GM23338 (cell line): ENCODE data around the gene BTBD3. TPM values are rescaled to one million over a fixed set of nuclear protein-coding genes. Genes with fewer than 3 reads are reported as not detected.

ENCODE experiments used
- ATAC-seq: fragments of 200-7000 bp; cut with Tn5 transposase; 3 replicates; pipeline ENCODE4 v1.9.1; 2020
- DNase-seq: peaks from one replicate; pipeline ENCODE4 v3.0.0-alpha.2; 2015; ENCODE audit warnings: low spot score
- H2AFZ ChIP-seq: fragments of 200-600 bp; sonication (generic); 2 replicates; pipeline ENCODE4 v1.8.0; 2016; ENCODE audit warnings: antibody characterized with exemption, mild to moderate bottlenecking, moderate library complexity
- H3F3A ChIP-seq: fragments of 200-600 bp; sonication (generic); replicated peaks from 2 replicates; pipeline ENCODE4 v1.8.0; 2017; ENCODE audit warnings: antibody characterized with exemption, mixed run types, low read depth
- H3K27ac ChIP-seq: fragments of 200-600 bp; sonication (generic); 2 replicates; pipeline ENCODE4 v1.6.1; 2016; ENCODE audit warnings: low read depth
- H3K27me3 ChIP-seq: fragments of 200-600 bp; sonication (generic); 2 replicates; pipeline ENCODE4 v1.8.0; 2016; ENCODE audit warnings: mild to moderate bottlenecking, mixed run types, moderate library complexity; ENCODE audit not compliant: insufficient read depth
- H3K36me3 ChIP-seq: fragments of 200-600 bp; sonication (generic); 2 replicates; pipeline ENCODE4 v1.8.0; 2016; ENCODE audit warnings: mild to moderate bottlenecking; ENCODE audit not compliant: insufficient read depth
- H3K4me1 ChIP-seq: fragments of 200-600 bp; sonication (generic); 2 replicates; pipeline ENCODE4 v1.8.0; 2016; ENCODE audit warnings: mild to moderate bottlenecking, moderate library complexity; ENCODE audit not compliant: insufficient read depth
- H3K4me2 ChIP-seq: fragments of 200-600 bp; sonication (generic); 2 replicates; pipeline ENCODE4 v1.7.1; 2017; ENCODE audit warnings: mixed run types
- H3K4me3 ChIP-seq: fragments of 200-600 bp; sonication (generic); 2 replicates; pipeline ENCODE4 v1.6.1; 2016; ENCODE audit warnings: mixed run types
- H3K79me2 ChIP-seq: fragments of 200-600 bp; sonication (generic); replicated peaks from 2 replicates; pipeline ENCODE4 v1.8.0; 2017; ENCODE audit warnings: mild to moderate bottlenecking; ENCODE audit not compliant: insufficient read depth
- H3K9me2 ChIP-seq: fragments of 200-600 bp; sonication (generic); 2 replicates; pipeline ENCODE4 v1.8.0; 2017; ENCODE audit not compliant: insufficient read depth
- H4K20me1 ChIP-seq: fragments of 200-600 bp; sonication (generic); replicated peaks from 2 replicates; pipeline ENCODE4 v1.8.0; 2017; ENCODE audit warnings: mild to moderate bottlenecking; ENCODE audit not compliant: insufficient read depth
- H3K27ac Mint-ChIP-seq: 2 replicates; pipeline ENCODE4 v1.8.0; 2020; ENCODE audit warnings: inconsistent platforms, mild to moderate bottlenecking, moderate library complexity, mixed read lengths
- H3K27me3 Mint-ChIP-seq: 3 replicates; pipeline ENCODE4 v1.8.0; 2022; ENCODE audit warnings: low read depth, mild to moderate bottlenecking, moderate library complexity, mixed read lengths, inconsistent platforms; ENCODE audit not compliant: insufficient read depth, poor library complexity
- H3K36me3 Mint-ChIP-seq: 3 replicates; pipeline ENCODE4 v1.8.0; 2021; ENCODE audit warnings: low read depth, mild to moderate bottlenecking, inconsistent platforms, moderate library complexity, mixed read lengths
- H3K4me1 Mint-ChIP-seq: 3 replicates; pipeline ENCODE4 v1.8.0; 2020; ENCODE audit warnings: mild to moderate bottlenecking, inconsistent platforms, mixed read lengths
- H3K4me3 Mint-ChIP-seq: 3 replicates; pipeline ENCODE4 v1.8.0; 2021; ENCODE audit warnings: moderate library complexity, mild to moderate bottlenecking, inconsistent platforms, mixed read lengths
- H3K9me3 Mint-ChIP-seq: 3 replicates; pipeline ENCODE4 v1.8.0; 2020; ENCODE audit warnings: moderate library complexity, mild to moderate bottlenecking, inconsistent platforms, mixed read lengths
- CREB1 ChIP-seq: fragments of 250-450 bp; sonication (Bioruptor Pico); IDR thresholded peaks from 2 replicates; pipeline ENCODE4 v1.5.0; 2020; ENCODE audit warnings: low read depth, mild to moderate bottlenecking, moderate library complexity
- EZH2 ChIP-seq: fragments of 200-600 bp; sonication (generic); IDR thresholded peaks from one replicate; pipeline ENCODE4 v1.8.0; 2017; ENCODE audit warnings: antibody characterized with exemption, mild to moderate bottlenecking, low read depth; ENCODE audit not compliant: unreplicated experiment
- EZH2phosphoT487 ChIP-seq: fragments of 200-600 bp; sonication (generic); IDR thresholded peaks from one replicate; pipeline ENCODE4 v1.8.1; 2018; ENCODE audit warnings: antibody characterized with exemption; ENCODE audit not compliant: unreplicated experiment
- JUNB ChIP-seq: IDR thresholded peaks from one replicate; pipeline ENCODE4 v1.6.1; 2016; ENCODE audit warnings: antibody characterized with exemption; ENCODE audit not compliant: unreplicated experiment
- NANOG ChIP-seq: IDR thresholded peaks from 2 replicates; pipeline ENCODE4 v1.6.1; 2016; ENCODE audit warnings: antibody characterized with exemption, borderline replicate concordance
- POLR2AphosphoS5 ChIP-seq: IDR thresholded peaks from 2 replicates; pipeline ENCODE4 v1.6.1; 2016; ENCODE audit warnings: antibody characterized with exemption, low read depth
- STAT1 ChIP-seq: IDR thresholded peaks from one replicate; pipeline ENCODE4 v1.6.1; 2016; ENCODE audit warnings: antibody characterized with exemption; ENCODE audit not compliant: unreplicated experiment
- ZNF114 ChIP-seq: fragments of 250-450 bp; sonication (Bioruptor Pico); IDR thresholded peaks from 2 replicates; pipeline ENCODE4 v1.5.0; 2020; ENCODE audit warnings: mild to moderate bottlenecking, moderate library complexity
- ZNF331 ChIP-seq: fragments of 250-450 bp; sonication (Bioruptor Pico); IDR thresholded peaks from 2 replicates; pipeline ENCODE4 v1.5.0; 2020; ENCODE audit warnings: low read depth, mild to moderate bottlenecking, moderate library complexity
- polyA plus RNA-seq: library from polyadenylated mRNA; unstranded; fragments of >200 nt; fragmentation: Nextera tagmentation; extraction: Ambion mirVana; gene quantifications from 2 replicates; pipeline ENCODE4 v1.2.1, GENCODE V29; 2016
- total RNA-seq: library from RNA; depleted of rRNA; stranded (reverse); fragments of >200 nt; shearing (Covaris generic); gene quantifications from 2 replicates; pipeline ENCODE4 v1.2.3, GENCODE V29; 2014
- TF ChIP-seq, protein P1 (sequence below): fragments of 250-450 bp; sonication (Bioruptor Pico); IDR thresholded peaks from 2 replicates; pipeline ENCODE4 v1.5.0; 2020; ENCODE audit warnings: mild to moderate bottlenecking, moderate library complexity
- TF ChIP-seq, protein P2 (sequence below): IDR thresholded peaks from 2 replicates; pipeline ENCODE4 v1.6.1; 2016; ENCODE audit warnings: antibody characterized with exemption
- TF ChIP-seq, protein P3 (sequence below), 2 experiments: fragments of 200-600 bp in 1 of 2; sonication (generic) in 1 of 2; conservative IDR thresholded peaks; 2 replicates each; pipeline versions ENCODE4 v1.5.1 to v1.6.1; 2016 to 2017; ENCODE audit warnings: antibody characterized with exemption in 2 of 2, low read depth in 2 of 2, mild to moderate bottlenecking in 2 of 2, moderate library complexity in 1 of 2
- TF ChIP-seq, protein P4 (sequence below): IDR thresholded peaks from one replicate; pipeline ENCODE4 v1.6.1; 2018; ENCODE audit warnings: antibody characterized with exemption; ENCODE audit not compliant: unreplicated experiment

Gene BTBD3
- total and polyA plus RNA-seq, 2 experiments from 2014 or later: 11.8 to 45.1 TPM

DNA sequence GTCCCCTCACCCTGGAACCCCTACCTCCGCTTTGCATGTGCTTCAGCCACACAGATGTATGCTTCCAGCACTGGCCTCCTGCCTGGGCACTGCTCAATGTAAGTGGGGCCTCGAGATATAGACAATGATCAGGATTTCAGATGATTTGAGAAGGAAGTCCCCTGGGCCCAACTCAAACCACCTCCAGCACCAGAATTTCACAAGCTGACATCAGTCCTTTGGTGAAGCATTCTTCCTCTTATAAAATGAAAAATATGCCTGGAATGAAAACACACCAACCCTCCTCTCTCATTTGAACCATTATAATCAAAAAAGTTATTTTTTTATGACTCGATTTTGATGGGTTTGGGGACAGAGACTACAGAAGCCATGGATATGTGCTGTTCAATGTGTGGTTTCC, 48.5 kb downstream of the BTBD3 start:
- no peaks in the 10 kb centered on the region for H3K9me2 ChIP-seq
- no peaks in the 10 kb centered on the region for H3K4me1 ChIP-seq
- no peaks in the 10 kb centered on the region for H4K20me1 ChIP-seq
- no peaks in the 10 kb centered on the region for H3K4me1 Mint-ChIP-seq
- no peaks in the 10 kb centered on the region for H3F3A ChIP-seq
- no peak overlapping the region for H3K27ac Mint-ChIP-seq
- H3K4me3 ChIP-seq: no peak overlapping the region
- ATAC-seq: no peak
- no peak overlapping the region for H2AFZ ChIP-seq
- no peak overlapping the region for H3K4me3 Mint-ChIP-seq
- DNase-seq: no peak
- H3K4me2 ChIP-seq: no peak overlapping the region
- no peaks in the 10 kb centered on the region for H3K79me2 ChIP-seq
- TF ChIP-seq CREB1 (no peak), NANOG (no peak), EZH2phosphoT487 (no peak), JUNB (no peak), POLR2AphosphoS5 (no peak), EZH2 (no peak), ZNF114 (CRISPR knock-in tag) (no peak), STAT1 (no peak), ZNF331 (CRISPR knock-in tag) (no peak)
- TF ChIP-seq, protein P1, sequence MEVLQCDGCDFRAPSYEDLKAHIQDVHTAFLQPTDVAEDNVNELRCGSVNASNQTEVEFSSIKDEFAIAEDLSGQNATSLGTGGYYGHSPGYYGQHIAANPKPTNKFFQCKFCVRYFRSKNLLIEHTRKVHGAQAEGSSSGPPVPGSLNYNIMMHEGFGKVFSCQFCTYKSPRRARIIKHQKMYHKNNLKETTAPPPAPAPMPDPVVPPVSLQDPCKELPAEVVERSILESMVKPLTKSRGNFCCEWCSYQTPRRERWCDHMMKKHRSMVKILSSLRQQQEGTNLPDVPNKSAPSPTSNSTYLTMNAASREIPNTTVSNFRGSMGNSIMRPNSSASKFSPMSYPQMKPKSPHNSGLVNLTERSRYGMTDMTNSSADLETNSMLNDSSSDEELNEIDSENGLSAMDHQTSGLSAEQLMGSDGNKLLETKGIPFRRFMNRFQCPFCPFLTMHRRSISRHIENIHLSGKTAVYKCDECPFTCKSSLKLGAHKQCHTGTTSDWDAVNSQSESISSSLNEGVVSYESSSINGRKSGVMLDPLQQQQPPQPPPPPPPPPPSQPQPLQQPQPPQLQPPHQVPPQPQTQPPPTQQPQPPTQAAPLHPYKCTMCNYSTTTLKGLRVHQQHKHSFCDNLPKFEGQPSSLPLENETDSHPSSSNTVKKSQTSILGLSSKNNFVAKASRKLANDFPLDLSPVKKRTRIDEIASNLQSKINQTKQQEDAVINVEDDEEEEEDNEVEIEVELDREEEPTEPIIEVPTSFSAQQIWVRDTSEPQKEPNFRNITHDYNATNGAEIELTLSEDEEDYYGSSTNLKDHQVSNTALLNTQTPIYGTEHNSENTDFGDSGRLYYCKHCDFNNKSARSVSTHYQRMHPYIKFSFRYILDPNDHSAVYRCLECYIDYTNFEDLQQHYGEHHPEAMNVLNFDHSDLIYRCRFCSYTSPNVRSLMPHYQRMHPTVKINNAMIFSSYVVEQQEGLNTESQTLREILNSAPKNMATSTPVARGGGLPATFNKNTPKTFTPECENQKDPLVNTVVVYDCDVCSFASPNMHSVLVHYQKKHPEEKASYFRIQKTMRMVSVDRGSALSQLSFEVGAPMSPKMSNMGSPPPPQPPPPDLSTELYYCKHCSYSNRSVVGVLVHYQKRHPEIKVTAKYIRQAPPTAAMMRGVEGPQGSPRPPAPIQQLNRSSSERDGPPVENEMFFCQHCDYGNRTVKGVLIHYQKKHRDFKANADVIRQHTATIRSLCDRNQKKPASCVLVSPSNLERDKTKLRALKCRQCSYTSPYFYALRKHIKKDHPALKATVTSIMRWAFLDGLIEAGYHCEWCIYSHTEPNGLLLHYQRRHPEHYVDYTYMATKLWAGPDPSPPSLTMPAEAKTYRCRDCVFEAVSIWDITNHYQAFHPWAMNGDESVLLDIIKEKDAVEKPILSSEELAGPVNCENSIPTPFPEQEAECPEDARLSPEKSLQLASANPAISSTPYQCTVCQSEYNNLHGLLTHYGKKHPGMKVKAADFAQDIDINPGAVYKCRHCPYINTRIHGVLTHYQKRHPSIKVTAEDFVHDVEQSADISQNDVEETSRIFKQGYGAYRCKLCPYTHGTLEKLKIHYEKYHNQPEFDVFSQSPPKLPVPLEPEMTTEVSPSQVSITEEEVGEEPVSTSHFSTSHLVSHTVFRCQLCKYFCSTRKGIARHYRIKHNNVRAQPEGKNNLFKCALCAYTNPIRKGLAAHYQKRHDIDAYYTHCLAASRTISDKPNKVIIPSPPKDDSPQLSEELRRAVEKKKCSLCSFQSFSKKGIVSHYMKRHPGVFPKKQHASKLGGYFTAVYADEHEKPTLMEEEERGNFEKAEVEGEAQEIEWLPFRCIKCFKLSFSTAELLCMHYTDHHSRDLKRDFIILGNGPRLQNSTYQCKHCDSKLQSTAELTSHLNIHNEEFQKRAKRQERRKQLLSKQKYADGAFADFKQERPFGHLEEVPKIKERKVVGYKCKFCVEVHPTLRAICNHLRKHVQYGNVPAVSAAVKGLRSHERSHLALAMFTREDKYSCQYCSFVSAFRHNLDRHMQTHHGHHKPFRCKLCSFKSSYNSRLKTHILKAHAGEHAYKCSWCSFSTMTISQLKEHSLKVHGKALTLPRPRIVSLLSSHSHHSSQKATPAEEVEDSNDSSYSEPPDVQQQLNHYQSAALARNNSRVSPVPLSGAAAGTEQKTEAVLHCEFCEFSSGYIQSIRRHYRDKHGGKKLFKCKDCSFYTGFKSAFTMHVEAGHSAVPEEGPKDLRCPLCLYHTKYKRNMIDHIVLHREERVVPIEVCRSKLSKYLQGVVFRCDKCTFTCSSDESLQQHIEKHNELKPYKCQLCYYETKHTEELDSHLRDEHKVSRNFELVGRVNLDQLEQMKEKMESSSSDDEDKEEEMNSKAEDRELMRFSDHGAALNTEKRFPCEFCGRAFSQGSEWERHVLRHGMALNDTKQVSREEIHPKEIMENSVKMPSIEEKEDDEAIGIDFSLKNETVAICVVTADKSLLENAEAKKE: no peak
- TF ChIP-seq, protein P2, sequence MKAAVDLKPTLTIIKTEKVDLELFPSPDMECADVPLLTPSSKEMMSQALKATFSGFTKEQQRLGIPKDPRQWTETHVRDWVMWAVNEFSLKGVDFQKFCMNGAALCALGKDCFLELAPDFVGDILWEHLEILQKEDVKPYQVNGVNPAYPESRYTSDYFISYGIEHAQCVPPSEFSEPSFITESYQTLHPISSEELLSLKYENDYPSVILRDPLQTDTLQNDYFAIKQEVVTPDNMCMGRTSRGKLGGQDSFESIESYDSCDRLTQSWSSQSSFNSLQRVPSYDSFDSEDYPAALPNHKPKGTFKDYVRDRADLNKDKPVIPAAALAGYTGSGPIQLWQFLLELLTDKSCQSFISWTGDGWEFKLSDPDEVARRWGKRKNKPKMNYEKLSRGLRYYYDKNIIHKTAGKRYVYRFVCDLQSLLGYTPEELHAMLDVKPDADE: no peak
- TF ChIP-seq, protein P3, sequence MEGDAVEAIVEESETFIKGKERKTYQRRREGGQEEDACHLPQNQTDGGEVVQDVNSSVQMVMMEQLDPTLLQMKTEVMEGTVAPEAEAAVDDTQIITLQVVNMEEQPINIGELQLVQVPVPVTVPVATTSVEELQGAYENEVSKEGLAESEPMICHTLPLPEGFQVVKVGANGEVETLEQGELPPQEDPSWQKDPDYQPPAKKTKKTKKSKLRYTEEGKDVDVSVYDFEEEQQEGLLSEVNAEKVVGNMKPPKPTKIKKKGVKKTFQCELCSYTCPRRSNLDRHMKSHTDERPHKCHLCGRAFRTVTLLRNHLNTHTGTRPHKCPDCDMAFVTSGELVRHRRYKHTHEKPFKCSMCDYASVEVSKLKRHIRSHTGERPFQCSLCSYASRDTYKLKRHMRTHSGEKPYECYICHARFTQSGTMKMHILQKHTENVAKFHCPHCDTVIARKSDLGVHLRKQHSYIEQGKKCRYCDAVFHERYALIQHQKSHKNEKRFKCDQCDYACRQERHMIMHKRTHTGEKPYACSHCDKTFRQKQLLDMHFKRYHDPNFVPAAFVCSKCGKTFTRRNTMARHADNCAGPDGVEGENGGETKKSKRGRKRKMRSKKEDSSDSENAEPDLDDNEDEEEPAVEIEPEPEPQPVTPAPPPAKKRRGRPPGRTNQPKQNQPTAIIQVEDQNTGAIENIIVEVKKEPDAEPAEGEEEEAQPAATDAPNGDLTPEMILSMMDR (conservative IDR thresholded peaks at IDR 0.05; ENCODE audit: low read depth in 2 of 2): no peak
- TF ChIP-seq, protein P4, sequence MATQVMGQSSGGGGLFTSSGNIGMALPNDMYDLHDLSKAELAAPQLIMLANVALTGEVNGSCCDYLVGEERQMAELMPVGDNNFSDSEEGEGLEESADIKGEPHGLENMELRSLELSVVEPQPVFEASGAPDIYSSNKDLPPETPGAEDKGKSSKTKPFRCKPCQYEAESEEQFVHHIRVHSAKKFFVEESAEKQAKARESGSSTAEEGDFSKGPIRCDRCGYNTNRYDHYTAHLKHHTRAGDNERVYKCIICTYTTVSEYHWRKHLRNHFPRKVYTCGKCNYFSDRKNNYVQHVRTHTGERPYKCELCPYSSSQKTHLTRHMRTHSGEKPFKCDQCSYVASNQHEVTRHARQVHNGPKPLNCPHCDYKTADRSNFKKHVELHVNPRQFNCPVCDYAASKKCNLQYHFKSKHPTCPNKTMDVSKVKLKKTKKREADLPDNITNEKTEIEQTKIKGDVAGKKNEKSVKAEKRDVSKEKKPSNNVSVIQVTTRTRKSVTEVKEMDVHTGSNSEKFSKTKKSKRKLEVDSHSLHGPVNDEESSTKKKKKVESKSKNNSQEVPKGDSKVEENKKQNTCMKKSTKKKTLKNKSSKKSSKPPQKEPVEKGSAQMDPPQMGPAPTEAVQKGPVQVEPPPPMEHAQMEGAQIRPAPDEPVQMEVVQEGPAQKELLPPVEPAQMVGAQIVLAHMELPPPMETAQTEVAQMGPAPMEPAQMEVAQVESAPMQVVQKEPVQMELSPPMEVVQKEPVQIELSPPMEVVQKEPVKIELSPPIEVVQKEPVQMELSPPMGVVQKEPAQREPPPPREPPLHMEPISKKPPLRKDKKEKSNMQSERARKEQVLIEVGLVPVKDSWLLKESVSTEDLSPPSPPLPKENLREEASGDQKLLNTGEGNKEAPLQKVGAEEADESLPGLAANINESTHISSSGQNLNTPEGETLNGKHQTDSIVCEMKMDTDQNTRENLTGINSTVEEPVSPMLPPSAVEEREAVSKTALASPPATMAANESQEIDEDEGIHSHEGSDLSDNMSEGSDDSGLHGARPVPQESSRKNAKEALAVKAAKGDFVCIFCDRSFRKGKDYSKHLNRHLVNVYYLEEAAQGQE: no peak
- no peak overlapping the region for H3K27ac ChIP-seq
- H3K36me3 Mint-ChIP-seq: no peaks in the 10 kb centered on the region
- no peaks in the 10 kb centered on the region for H3K36me3 ChIP-seq
- H3K27me3 ChIP-seq: no peaks in the 10 kb centered on the region
- H3K9me3 Mint-ChIP-seq: no peaks in the 10 kb centered on the region
- H3K27me3 Mint-ChIP-seq: no peaks in the 10 kb centered on the region
